CD14-positive monocyte (primary cell): ENCODE data around the gene SHTN1. TPM values are rescaled to one million over a fixed set of nuclear protein-coding genes. Genes with fewer than 3 reads are reported as not detected.

Source experiments
- DNase-seq, 3 donors: peaks; one replicate each; pipeline ENCODE4 v3.0.0-alpha.2; 2011 to 2022
- H2AFZ ChIP-seq: 2 replicates; pipeline ENCODE4 v1.6.0; 2012; ENCODE audit warnings: mild to moderate bottlenecking, low read depth, low read length, inconsistent platforms; ENCODE audit not compliant: insufficient read depth, poor library complexity, severe bottlenecking
- H3K27ac ChIP-seq, 2 donors: 1 replicate in 1 of 2; 2 replicates in 1 of 2; pipeline ENCODE4 v1.5.1; 2012 to 2013; ENCODE audit warnings: low read length in 2 of 2, control low read depth in 1 of 2, inconsistent platforms in 1 of 2, low read depth in 1 of 2, mild to moderate bottlenecking in 1 of 2
- H3K27me3 ChIP-seq, 2 donors: one replicate each; pipeline versions ENCODE4 v1.6.0 to v1.6.1; 2011 to 2013; ENCODE audit warnings: low read length in 2 of 2; ENCODE audit not compliant: control insufficient read depth in 2 of 2, insufficient read depth in 2 of 2
- H3K36me3 ChIP-seq, 2 donors: replicated peaks in 1 of 2; 1 replicate in 1 of 2; 2 replicates in 1 of 2; pipeline versions ENCODE4 v1.5.1 to v1.6.1; 2012 to 2013; ENCODE audit warnings: low read length in 2 of 2, control low read depth in 1 of 2, inconsistent platforms in 1 of 2, mild to moderate bottlenecking in 1 of 2; ENCODE audit not compliant: insufficient read depth in 2 of 2, control insufficient read depth in 1 of 2
- H3K4me1 ChIP-seq, 2 donors: 1 replicate in 1 of 2; 2 replicates in 1 of 2; pipeline versions ENCODE4 v1.5.1 to v1.6.1; 2012 to 2013; ENCODE audit warnings: low read length in 2 of 2, control low read depth in 1 of 2, inconsistent platforms in 1 of 2, mild to moderate bottlenecking in 1 of 2, moderate library complexity in 1 of 2; ENCODE audit not compliant: insufficient read depth in 2 of 2, control insufficient read depth in 1 of 2
- H3K4me2 ChIP-seq: replicated peaks from 2 replicates; pipeline ENCODE3; 2012; ENCODE audit warnings: low read length, moderate library complexity, mild to moderate bottlenecking; ENCODE audit not compliant: poor library complexity, severe bottlenecking; ENCODE audit errors: extremely low read depth
- H3K4me3 ChIP-seq, 3 experiments: fragments of 200-600 bp in 1 of 3; sonication (generic) in 1 of 3; replicated peaks in 1 of 3; 1 replicate in 2 of 3; 2 replicates in 1 of 3; pipeline ENCODE4 v1.5.1; 2011 to 2013; ENCODE audit warnings: low read length in 3 of 3, mild to moderate bottlenecking in 3 of 3, control low read depth in 2 of 3, low read depth in 2 of 3, inconsistent platforms in 1 of 3, moderate library complexity in 1 of 3
- H3K79me2 ChIP-seq: 2 replicates; pipeline ENCODE4 v1.6.0; 2012; ENCODE audit warnings: mild to moderate bottlenecking, control low read depth, inconsistent platforms, low read length, moderate library complexity; ENCODE audit not compliant: insufficient read depth
- H3K9ac ChIP-seq: 2 replicates; pipeline ENCODE4 v1.6.0; 2017; ENCODE audit warnings: low read length, mild to moderate bottlenecking; ENCODE audit not compliant: insufficient read depth, poor library complexity, severe bottlenecking
- H3K9me3 ChIP-seq, 2 donors: replicated peaks in 1 of 2; 1 replicate in 1 of 2; 2 replicates in 1 of 2; pipeline versions ENCODE4 v1.5.1 to v1.6.1; 2012 to 2013; ENCODE audit warnings: low read length in 2 of 2, control low read depth in 1 of 2; ENCODE audit not compliant: control insufficient read depth in 1 of 2, insufficient read depth in 1 of 2
- H4K20me1 ChIP-seq: 2 replicates; pipeline ENCODE4 v1.6.0; 2012; ENCODE audit warnings: mild to moderate bottlenecking, low read length, control low read depth, moderate library complexity; ENCODE audit not compliant: insufficient read depth
- H3K27ac Mint-ChIP-seq, 7 donors: one replicate each; pipeline ENCODE4 v1.8.0; 2020; ENCODE audit warnings: mild to moderate bottlenecking in 7 of 7, mixed read lengths in 7 of 7, moderate library complexity in 6 of 7, inconsistent platforms in 2 of 7
- H3K27me3 Mint-ChIP-seq, 3 donors: one replicate each; pipeline ENCODE4 v1.8.0; 2021 to 2022; ENCODE audit warnings: low read depth in 3 of 3, mild to moderate bottlenecking in 3 of 3, mixed read lengths in 3 of 3, moderate library complexity in 3 of 3, inconsistent platforms in 1 of 3
- H3K36me3 Mint-ChIP-seq, 2 donors: one replicate each; pipeline ENCODE4 v1.8.0; 2020; ENCODE audit warnings: mixed read lengths in 2 of 2, inconsistent platforms in 1 of 2, mild to moderate bottlenecking in 1 of 2
- H3K4me1 Mint-ChIP-seq: one replicate; pipeline ENCODE4 v1.8.0; 2020; ENCODE audit warnings: mild to moderate bottlenecking, mixed read lengths
- H3K4me3 Mint-ChIP-seq, 2 donors: one replicate each; pipeline ENCODE4 v1.8.0; 2020; ENCODE audit warnings: mild to moderate bottlenecking in 2 of 2, mixed read lengths in 2 of 2, moderate library complexity in 1 of 2
- H3K9me3 Mint-ChIP-seq, 7 donors: one replicate each; pipeline ENCODE4 v1.8.0; 2020 to 2022; ENCODE audit warnings: mixed read lengths in 7 of 7, mild to moderate bottlenecking in 6 of 7, moderate library complexity in 6 of 7, inconsistent platforms in 2 of 7
- WGBS: methylation state at CpG from one replicate; pipeline ENCODE4 v1.1.5; 2013; ENCODE audit warnings: missing lambda C conversion rate; ENCODE audit not compliant: insufficient coverage; 5-methylcytosine and 5-hydroxymethylcytosine counted together
- intact Hi-C, 2 donors: fragments of 100-400 bp; cut with micrococcal nuclease; formaldehyde crosslinking; loops; one replicate each; pipeline versions ENCODE4 v1.15.0 to v1.15.1; 2023
- polyA plus RNA-seq, 3 donors: library from polyadenylated mRNA; depleted of rRNA in 1 of 3; unstranded in 2 of 3; stranded (reverse) in 1 of 3; fragments of 300-500 nt in 2 of 3; fragments of >200 nt in 1 of 3; fragmentation: Illumina TruSeq in 2 of 3; gene quantifications; 1 replicate in 2 of 3; 2 replicates in 1 of 3; pipeline ENCODE4 v1.2.3, GENCODE V29; 2012 to 2021
- TF ChIP-seq, protein P1 (sequence below): fragments of 200-600 bp; IDR thresholded peaks from one replicate; pipeline ENCODE4 v1.8.0; 2022; ENCODE audit warnings: antibody characterized with exemption, mild to moderate bottlenecking

The SHTN1 gene
- polyA plus RNA-seq, 3 donors: 14.4 to 22.6 (median 14.9) TPM

DNA sequence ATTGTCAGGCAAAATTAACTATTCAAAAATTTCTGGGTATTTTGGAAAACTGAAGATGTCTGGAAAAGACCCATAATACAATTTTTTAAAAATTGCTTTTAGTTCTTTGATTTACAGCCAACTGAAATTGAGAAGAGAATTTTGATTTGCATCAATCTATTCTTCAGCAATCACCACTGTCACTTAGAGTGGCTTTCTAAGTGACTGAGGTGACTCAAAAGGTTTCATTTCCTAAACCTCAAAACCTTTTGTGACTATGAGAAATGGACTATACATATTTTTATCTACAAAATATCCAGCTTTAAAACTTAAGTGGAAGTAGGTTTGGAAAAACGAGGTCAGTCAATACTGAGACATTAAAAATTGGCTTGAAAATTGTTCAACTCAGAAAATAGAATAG lies 95.7 kb downstream of the SHTN1 start:
- H3K36me3 Mint-ChIP-seq: peaks cover 61 to 83% of the 10 kb centered on the region in 2 donors
- no peak overlapping the region for H3K4me2 ChIP-seq
- no peak for DNase-seq
- no peak overlapping the region for H3K27ac ChIP-seq
- no peaks in the 10 kb centered on the region for H3K27me3 Mint-ChIP-seq
- peaks cover 68 to 99% of the 10 kb centered on the region in 2 donors for H3K36me3 ChIP-seq
- no peaks in the 10 kb centered on the region for H3K27me3 ChIP-seq
- H3K9me3 ChIP-seq: no peaks in the 10 kb centered on the region
- intact Hi-C loops: no loop called here
- no peak overlapping the region for H2AFZ ChIP-seq
- H3K9ac ChIP-seq: no peak overlapping the region
- H3K9me3 Mint-ChIP-seq: peaks cover 0 to 3% (median 0%) of the 10 kb centered on the region in 7 donors
- no CpG with 5 or more reads among the region's 1 CpG for WGBS
- H3K27ac Mint-ChIP-seq: no peak overlapping the region
- no peak overlapping the region for H3K4me3 ChIP-seq
- no peaks in the 10 kb centered on the region for H4K20me1 ChIP-seq
- no peaks in the 10 kb centered on the region for H3K4me1 ChIP-seq
- peaks cover under 1% of the 10 kb centered on the region for H3K4me1 Mint-ChIP-seq
- TF ChIP-seq, protein P1, sequence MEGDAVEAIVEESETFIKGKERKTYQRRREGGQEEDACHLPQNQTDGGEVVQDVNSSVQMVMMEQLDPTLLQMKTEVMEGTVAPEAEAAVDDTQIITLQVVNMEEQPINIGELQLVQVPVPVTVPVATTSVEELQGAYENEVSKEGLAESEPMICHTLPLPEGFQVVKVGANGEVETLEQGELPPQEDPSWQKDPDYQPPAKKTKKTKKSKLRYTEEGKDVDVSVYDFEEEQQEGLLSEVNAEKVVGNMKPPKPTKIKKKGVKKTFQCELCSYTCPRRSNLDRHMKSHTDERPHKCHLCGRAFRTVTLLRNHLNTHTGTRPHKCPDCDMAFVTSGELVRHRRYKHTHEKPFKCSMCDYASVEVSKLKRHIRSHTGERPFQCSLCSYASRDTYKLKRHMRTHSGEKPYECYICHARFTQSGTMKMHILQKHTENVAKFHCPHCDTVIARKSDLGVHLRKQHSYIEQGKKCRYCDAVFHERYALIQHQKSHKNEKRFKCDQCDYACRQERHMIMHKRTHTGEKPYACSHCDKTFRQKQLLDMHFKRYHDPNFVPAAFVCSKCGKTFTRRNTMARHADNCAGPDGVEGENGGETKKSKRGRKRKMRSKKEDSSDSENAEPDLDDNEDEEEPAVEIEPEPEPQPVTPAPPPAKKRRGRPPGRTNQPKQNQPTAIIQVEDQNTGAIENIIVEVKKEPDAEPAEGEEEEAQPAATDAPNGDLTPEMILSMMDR: no peak
- H3K4me3 Mint-ChIP-seq: no peak overlapping the region
- H3K79me2 ChIP-seq: no peaks in the 10 kb centered on the region

DNA sequence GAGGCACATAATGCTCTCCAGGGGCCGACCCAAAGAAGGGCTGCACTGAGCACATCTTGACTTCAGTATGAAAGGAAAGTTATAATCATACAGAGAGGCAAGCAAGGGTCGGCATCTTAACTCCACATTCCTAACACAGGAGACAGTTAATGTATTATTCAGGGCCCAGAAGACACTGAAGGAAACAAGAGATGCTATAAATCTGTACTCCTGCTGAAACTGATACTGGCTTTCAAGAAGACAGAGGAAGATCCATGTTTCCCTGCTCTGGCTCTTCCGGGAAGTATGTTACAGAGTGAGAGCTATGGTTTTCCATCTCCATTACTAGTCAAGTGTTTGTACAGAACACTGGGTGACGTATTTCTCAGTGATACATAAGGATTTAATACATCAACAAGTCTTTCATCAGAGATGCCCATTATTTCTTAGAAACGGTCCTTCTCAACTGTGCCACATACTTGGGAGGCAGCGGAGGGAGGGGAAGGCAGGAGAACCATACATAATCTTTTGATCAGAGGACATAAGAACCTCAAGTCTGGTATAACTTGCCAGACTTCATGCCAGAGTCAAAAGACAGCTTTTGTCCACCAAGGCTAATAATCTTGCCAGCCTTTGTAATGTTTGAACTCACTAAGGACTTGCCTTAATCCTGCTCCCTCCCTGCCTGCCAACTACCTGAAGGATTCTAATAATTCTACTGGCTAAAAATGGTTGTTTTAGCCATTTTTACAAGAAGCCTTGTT lies 97.6 kb downstream of the SHTN1 start:
- H3K9ac ChIP-seq: no peak overlapping the region
- no peaks in the 10 kb centered on the region for H3K9me3 ChIP-seq
- 83% methylated on average over 1 of the region's 6 CpGs for WGBS
- no peak overlapping the region for H3K4me2 ChIP-seq
- no peaks in the 10 kb centered on the region for H3K27me3 ChIP-seq
- intact Hi-C loops: no loop called here
- no peaks in the 10 kb centered on the region for H3K4me1 ChIP-seq
- H3K36me3 ChIP-seq: peaks cover 63 to 99% of the 10 kb centered on the region in 2 donors
- H4K20me1 ChIP-seq: no peaks in the 10 kb centered on the region
- H3K4me3 ChIP-seq: no peak overlapping the region
- no peak overlapping the region for H3K27ac Mint-ChIP-seq
- no peak overlapping the region for H3K4me3 Mint-ChIP-seq
- no peaks in the 10 kb centered on the region for H3K79me2 ChIP-seq
- H3K4me1 Mint-ChIP-seq: no peaks in the 10 kb centered on the region
- no peaks in the 10 kb centered on the region for H3K27me3 Mint-ChIP-seq
- no peak overlapping the region for H2AFZ ChIP-seq
- H3K9me3 Mint-ChIP-seq: peaks cover 0 to 3% (median 0%) of the 10 kb centered on the region in 7 donors
- H3K27ac ChIP-seq: no peak overlapping the region
- TF ChIP-seq, protein P1: no peak
- peaks cover 61 to 78% of the 10 kb centered on the region in 2 donors for H3K36me3 Mint-ChIP-seq
- no peak for DNase-seq
